RWPE1 (cell line): ENCODE data around the gene BLACAT1.
"Not testable (repeated sequence)": the region's sequence is repeated elsewhere in the genome, so short reads cannot be mapped to it uniquely, and the experiment has no call there.

ENCODE experiments used
- CTCF ChIA-PET: fragments of 350-600 bp; sonication (Branson Sonifier 250); formaldehyde crosslinking; extraction: SDS; loops from one replicate; lab custom pipeline; 2021; lab: Yijun Ruan, JAX
- POLR2A ChIA-PET: fragments of 400-600 bp; formaldehyde crosslinking; extraction: SDS; loops from one replicate; lab custom pipeline; 2020; ENCODE audit warnings: antibody characterized with exemption; ENCODE audit not compliant: low non-redundant PET; lab: Yijun Ruan, JAX
- DNase-seq: peaks from one replicate; pipeline ENCODE4 v3.0.0; 2012; ENCODE audit warnings: low spot score
- H3K27ac ChIP-seq: fragments of 450-650 bp; 2 replicates; pipeline ENCODE4 v1.5.1; 2017
- TF ChIP-seq, protein P1 (sequence below): fragments of 450-650 bp; conservative IDR thresholded peaks from 2 replicates; pipeline ENCODE4 v1.5.1; 2017; ENCODE audit warnings: low read depth, mild to moderate bottlenecking

Gene BLACAT1

DNA sequence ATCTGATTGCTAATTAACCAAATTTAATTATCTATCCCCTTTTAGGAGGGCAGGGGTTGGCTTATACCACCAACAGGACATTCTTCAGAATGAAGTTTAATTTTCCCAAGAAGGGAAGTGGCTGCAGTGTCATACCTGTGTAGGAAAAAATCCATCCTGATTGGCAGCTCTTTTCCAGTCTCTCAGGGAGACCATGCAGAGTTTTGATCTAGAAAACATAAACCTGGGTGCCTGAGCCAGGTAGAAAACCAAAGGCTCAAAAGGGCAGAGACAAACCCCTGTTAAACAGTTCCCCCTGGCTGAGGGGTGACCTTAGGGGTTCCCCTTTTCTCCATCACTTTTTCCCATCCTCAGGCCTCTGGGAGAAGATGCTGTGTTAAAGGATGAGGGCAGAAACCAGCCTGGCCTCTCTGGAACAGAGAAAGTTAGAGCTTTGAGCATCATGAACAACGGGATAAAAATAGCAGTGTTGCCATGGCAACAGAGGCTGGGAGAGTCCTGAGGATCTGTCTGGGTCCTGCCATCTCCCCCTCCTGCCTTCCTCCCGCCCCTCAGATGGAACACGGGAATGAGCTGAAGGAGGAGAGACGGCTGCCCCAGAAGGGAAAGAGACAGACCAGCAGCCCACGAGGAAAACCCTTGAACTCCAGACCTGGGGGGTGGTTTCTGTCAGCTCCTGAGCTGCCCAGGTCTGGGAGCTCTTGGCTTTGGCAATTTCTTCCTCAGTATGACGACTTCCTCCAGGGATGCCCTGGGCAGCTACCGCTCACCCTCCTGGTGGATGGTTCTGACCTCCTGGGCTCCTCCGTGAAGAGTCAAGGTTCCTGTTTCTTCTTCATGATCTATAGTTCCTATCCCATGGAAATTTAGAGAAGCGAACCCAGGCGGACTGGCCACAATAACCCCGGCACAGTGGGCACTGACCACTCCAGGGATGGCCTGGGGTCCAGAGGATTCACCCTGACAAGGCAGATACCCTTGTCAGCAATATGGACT lies 20.0 kb downstream of the BLACAT1 start:
- ChIA-PET CTCF (interaction anchor here (0.6 to 3.0 kb wide), 4 partner anchors 15 to 246 kb away, joined by 3 to 11 read pairs (median 4); no protein-coding TSS in a partner anchor), POLR2A (no interaction called here)
- TF ChIP-seq, protein P1, sequence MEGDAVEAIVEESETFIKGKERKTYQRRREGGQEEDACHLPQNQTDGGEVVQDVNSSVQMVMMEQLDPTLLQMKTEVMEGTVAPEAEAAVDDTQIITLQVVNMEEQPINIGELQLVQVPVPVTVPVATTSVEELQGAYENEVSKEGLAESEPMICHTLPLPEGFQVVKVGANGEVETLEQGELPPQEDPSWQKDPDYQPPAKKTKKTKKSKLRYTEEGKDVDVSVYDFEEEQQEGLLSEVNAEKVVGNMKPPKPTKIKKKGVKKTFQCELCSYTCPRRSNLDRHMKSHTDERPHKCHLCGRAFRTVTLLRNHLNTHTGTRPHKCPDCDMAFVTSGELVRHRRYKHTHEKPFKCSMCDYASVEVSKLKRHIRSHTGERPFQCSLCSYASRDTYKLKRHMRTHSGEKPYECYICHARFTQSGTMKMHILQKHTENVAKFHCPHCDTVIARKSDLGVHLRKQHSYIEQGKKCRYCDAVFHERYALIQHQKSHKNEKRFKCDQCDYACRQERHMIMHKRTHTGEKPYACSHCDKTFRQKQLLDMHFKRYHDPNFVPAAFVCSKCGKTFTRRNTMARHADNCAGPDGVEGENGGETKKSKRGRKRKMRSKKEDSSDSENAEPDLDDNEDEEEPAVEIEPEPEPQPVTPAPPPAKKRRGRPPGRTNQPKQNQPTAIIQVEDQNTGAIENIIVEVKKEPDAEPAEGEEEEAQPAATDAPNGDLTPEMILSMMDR: no peak
- no peak overlapping the region for H3K27ac ChIP-seq
- DNase-seq: no peak

DNA sequence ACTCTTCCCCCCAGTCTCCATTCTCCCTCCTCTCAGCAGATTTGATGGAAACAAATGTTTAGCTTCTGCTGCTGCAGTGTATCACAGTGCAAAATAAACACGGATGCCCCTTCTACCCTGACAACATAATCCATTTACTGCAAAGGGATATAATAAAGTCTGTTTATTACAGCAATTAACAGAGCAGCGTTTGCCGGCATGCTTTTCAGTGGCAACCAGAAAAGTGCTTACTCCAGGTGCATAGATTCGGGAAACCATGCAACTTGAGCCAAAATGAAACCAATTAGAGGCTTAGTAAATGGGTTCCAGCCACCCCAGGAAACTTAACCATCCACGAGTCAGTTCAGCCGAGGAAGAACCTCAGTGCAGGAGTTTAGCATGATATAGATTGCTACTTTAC lies 21.1 kb downstream of the BLACAT1 start:
- POLR2A ChIA-PET: no interaction called here
- no peak overlapping the region for H3K27ac ChIP-seq
- CTCF ChIA-PET: interaction anchor here (0.7 to 3.0 kb wide), 4 partner anchors 38 to 81 kb away, joined by 3 to 11 read pairs (median 4); no protein-coding TSS in a partner anchor
- TF ChIP-seq, protein P1: no peak
- DNase-seq: no peak

DNA sequence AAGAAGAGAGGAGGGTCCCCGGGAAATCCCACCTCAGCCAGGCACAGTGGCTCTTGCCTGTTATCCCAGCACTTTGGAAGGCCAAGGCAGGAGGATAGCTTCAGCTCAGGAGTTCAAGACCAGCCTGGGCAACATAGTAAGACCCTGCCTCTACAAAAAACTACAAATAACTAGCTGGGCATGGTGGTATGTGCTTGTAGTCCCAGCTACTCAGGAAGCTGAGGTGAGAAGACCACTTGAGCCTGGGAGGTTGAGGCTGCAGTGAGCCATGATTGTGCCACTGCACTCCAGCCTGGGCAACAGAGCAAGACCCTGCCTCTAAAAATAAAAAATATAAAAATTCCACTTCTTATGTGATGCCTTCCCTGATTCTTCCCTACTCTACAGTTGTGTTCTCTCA lies 23.2 kb downstream of the BLACAT1 start:
- CTCF ChIA-PET: interaction anchor here (0.6 to 2.9 kb wide), 5 partner anchors 20 to 148 kb away, joined by 3 to 24 read pairs (median 3); no protein-coding TSS in a partner anchor
- POLR2A ChIA-PET: not testable (repeated sequence)

DNA sequence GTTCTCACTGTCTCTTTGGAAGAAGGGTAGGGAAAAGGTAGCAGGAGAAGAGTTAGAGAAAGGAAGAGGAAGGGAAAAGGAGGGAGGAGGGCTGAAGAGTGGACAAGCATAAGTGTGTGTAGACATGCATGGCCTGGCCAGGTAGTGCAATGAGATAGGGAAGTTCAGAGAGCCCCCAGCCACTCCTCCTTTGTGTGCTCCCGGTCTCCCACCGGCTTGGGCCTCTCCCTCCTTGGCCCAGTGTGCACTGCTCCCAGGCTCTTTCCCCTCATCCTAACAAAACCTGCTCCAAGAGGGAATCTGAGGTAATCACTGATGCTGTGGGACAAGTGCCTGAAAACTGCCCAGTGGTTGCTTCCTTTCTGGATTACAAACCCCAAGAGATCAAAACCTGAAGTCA lies 23.7 kb downstream of the BLACAT1 start:
- DNase-seq: no peak
- POLR2A ChIA-PET: no interaction called here
- CTCF ChIA-PET: interaction anchor here (0.6 to 2.9 kb wide), 9 partner anchors 10 to 159 kb away, joined by 3 to 24 read pairs (median 7); no protein-coding TSS in a partner anchor
- H3K27ac ChIP-seq: no peak overlapping the region
- TF ChIP-seq, protein P1: no peak

More for the DNA sequence above, 23.2 kb downstream of the BLACAT1 start:
- not testable (repeated sequence) for DNase-seq, H3K27ac ChIP-seq

DNA sequence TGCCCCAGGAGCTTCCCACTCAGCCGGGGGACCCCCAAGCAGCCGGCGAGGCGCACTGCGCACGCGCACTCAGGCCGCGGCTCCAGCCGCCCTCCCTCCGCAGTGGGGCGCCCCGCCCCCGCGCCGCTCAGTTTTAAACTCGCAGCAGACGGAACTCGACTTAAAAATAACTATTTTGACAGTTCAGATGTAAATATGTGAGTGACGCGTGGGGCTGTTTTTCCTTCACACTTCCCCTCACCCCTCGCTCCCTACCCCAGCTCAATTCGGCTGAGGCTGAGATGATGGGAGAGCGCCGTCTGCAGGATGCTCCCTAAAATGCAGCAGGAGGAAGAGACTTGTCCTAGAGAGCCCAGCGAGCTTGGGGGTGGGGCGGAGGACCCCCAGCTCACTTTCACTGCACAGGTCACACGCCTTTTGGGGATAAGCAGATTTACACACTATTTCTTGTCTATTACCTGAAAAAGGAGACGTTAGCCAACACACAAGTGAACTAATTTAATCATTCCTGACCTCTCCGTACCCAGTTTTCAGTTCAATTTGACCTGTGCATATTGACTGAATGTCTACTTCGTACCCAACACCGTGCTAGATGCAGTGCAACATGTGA lies 25.0 kb downstream of the BLACAT1 start:
- TF ChIP-seq, protein P1: peak; percentile 92
- peak; percentile 63 for DNase-seq
- H3K27ac ChIP-seq: no peak overlapping the region; the same call in 1 of the 2 replicates
- ChIA-PET POLR2A (no interaction called here), CTCF (interaction anchor here (0.5 to 2.9 kb wide), 39 partner anchors 8 to 201 kb away, joined by 3 to 24 read pairs (median 5); partner anchors contain the start of genes BLACAT1, ELK4 and LEMD1)

DNA sequence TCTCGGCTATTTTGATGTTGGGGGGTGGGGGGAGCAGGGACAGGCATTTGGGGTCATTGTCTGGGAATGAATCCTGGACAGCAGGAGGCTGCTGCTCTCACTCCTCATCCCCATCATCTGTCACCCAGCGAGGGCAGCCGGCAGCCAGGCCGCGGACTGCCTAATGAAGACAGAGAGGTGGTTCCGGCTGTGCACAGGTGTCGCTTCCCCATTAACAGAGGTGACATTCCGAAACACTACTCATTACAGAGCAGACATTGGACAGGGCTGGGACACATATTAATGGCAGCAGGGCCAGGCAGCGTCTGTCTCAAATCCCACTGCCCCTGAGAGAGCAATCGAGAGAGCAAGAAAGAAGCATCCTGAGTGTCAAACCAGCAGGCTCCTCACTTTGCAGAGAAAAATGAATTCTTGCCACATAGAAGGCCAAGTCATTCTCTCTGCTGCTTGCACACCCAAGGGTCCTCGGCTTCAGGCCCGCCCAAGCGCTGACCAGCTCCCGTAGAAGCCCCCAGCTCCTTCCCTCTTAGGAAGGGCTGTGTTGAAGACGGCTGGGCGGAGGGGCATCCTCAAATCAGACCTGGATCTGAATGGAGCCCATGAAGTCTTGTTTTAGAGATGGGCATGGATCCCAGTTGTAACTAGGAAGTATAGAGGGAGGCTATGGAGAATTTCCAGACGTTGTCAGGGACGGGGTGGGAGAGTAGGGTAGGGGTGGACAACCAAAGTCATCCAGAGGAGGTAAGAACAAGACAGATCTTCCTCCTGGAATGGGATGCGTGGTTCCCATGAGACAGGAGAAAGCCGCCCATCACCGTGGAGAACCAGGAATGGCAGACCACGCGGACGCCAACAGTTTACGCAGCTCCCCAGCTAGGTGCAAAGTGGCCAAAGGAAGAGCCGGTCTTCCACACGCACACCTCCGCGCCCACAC lies 25.8 kb downstream of the BLACAT1 start:
- ChIA-PET POLR2A (interaction anchor here (0.7 kb wide), 1 partner anchor 37 kb away, joined by 4 read pairs; no protein-coding TSS in a partner anchor), CTCF (interaction anchor here (0.6 to 2.9 kb wide), 35 partner anchors 8 to 202 kb away, joined by 3 to 24 read pairs (median 5); partner anchors contain the start of genes BLACAT1, ELK4 and LEMD1)
- no peak for DNase-seq
- no peak overlapping the region; the same call in 1 of the 2 replicates for H3K27ac ChIP-seq
- TF ChIP-seq, protein P1: no peak
